GM21717 (cell line): Measurements from ENCODE around the gene MMP10.
"Not testable (repeated sequence)": the region's sequence is repeated elsewhere in the genome, so short reads cannot be mapped to it uniquely, and the experiment has no call there.

ENCODE experiments used
- ATAC-seq: cut with Tn5 transposase; IDR thresholded peaks from one replicate; pipeline ENCODE4 v1.9.1; 2021; ENCODE audit warnings: mild to moderate bottlenecking, moderate library complexity; ENCODE audit not compliant: unreplicated experiment

MMP10 gene

GRCh38 chr11:102784380-102784779, 4.0 kb upstream of the MMP10 start:
- ATAC-seq = no peak

- ATAC-seq = no peak
Measured at GRCh38 chr11:102783720-102784119, 3.3 kb upstream of the MMP10 start.

- ATAC-seq = no peak
Measured at GRCh38 chr11:102783016-102783415, 2.6 kb upstream of the MMP10 start.

GRCh38 chr11:102781676-102782075, 1.2 kb upstream of the MMP10 start:
- ATAC-seq = no peak

GRCh38 chr11:102776454-102776853, 4.0 kb downstream of the MMP10 start:
- ATAC-seq = no peak

GRCh38 chr11:102773386-102773785, 7.0 kb downstream of the MMP10 start:
- no peak for ATAC-seq

- no peak for ATAC-seq
Measured at GRCh38 chr11:102771351-102771750, 9.1 kb downstream of the MMP10 start.

GRCh38 chr11:102770191-102770590, 10.2 kb downstream of the MMP10 start:
- ATAC-seq = no peak

- no peak for ATAC-seq
Measured at GRCh38 chr11:102767800-102768199, 12.6 kb downstream of the MMP10 start.

- ATAC-seq = no peak
Measured at GRCh38 chr11:102763440-102763839, 17.0 kb downstream of the MMP10 start.

GRCh38 chr11:102762361-102762767, 18.1 kb downstream of the MMP10 start:
- ATAC-seq = no peak

- ATAC-seq = no peak
Measured at GRCh38 chr11:102761646-102762238, 18.7 kb downstream of the MMP10 start.

- no peak for ATAC-seq
Measured at GRCh38 chr11:102760344-102761035, 19.9 kb downstream of the MMP10 start.

- ATAC-seq = no peak
Measured at GRCh38 chr11:102757823-102758549, 22.4 kb downstream of the MMP10 start.

GRCh38 chr11:102753267-102753666, 27.2 kb downstream of the MMP10 start:
- no peak for ATAC-seq

- no peak for ATAC-seq
Measured at GRCh38 chr11:102751673-102752072, 28.8 kb downstream of the MMP10 start.

- ATAC-seq = no peak
Measured at GRCh38 chr11:102749101-102749722, 31.2 kb downstream of the MMP10 start.

GRCh38 chr11:102746746-102747578, 33.5 kb downstream of the MMP10 start:
- not testable (repeated sequence) for ATAC-seq

GRCh38 chr11:102734650-102735049, 45.8 kb downstream of the MMP10 start:
- ATAC-seq = no peak

GRCh38 chr11:102733232-102733875, 47.1 kb downstream of the MMP10 start:
- peak; percentile 84 for ATAC-seq
